HepG2 (cell line): ENCODE measurements around the gene HSPB9. TPM values are rescaled to one million over a fixed set of nuclear protein-coding genes. Genes with fewer than 3 reads are reported as not detected.

Source experiments
- AGO1 ChIP-seq: fragments of 200-400 bp; formaldehyde crosslinking; IDR thresholded peaks from 2 replicates; pipeline ENCODE4 v1.6.1; 2017; ENCODE audit warnings: mild to moderate bottlenecking, low read depth, low read length, moderate library complexity; ENCODE audit not compliant: poor library complexity, severe bottlenecking
- CTCF ChIP-seq: sonication (generic); formaldehyde crosslinking; IDR thresholded peaks from 2 replicates; pipeline ENCODE4 v1.5.0; 2020; ENCODE audit warnings: mild to moderate bottlenecking, missing genetic modification reagents, moderate library complexity
- JDP2 ChIP-seq: sonication (generic); formaldehyde crosslinking; IDR thresholded peaks from 2 replicates; pipeline ENCODE4 v1.8.1; 2022; ENCODE audit warnings: missing genetic modification reagents, borderline replicate concordance
- JUNB ChIP-seq: sonication (generic); formaldehyde crosslinking; IDR thresholded peaks from 2 replicates; pipeline ENCODE4 v1.8.0; 2022; ENCODE audit warnings: missing genetic modification reagents, mild to moderate bottlenecking, borderline replicate concordance
- NR0B2 ChIP-seq: sonication (generic); formaldehyde crosslinking; IDR thresholded peaks from 2 replicates; pipeline ENCODE4 v1.4.0; 2020; ENCODE audit warnings: mild to moderate bottlenecking, missing genetic modification reagents
- THAP11 ChIP-seq: IDR thresholded peaks from 2 replicates; pipeline ENCODE4 v1.6.1; 2016; ENCODE audit warnings: missing biosample characterization, missing genetic modification reagents
- ZBTB42 ChIP-seq: sonication (generic); formaldehyde crosslinking; IDR thresholded peaks from 2 replicates; pipeline ENCODE4 v1.5.0; 2020; ENCODE audit warnings: mild to moderate bottlenecking, missing genetic modification reagents
- ZFX ChIP-seq: sonication (generic); formaldehyde crosslinking; IDR thresholded peaks from 2 replicates; pipeline ENCODE4 v1.4.0; 2020; ENCODE audit warnings: mild to moderate bottlenecking, low read depth, missing genetic modification reagents, moderate library complexity
- ZMYM3 ChIP-seq: sonication (generic); formaldehyde crosslinking; IDR thresholded peaks from 2 replicates; pipeline ENCODE4 v1.5.1; 2020; ENCODE audit warnings: mild to moderate bottlenecking, missing genetic modification reagents
- ZNF142 ChIP-seq: sonication (generic); formaldehyde crosslinking; IDR thresholded peaks from 2 replicates; pipeline ENCODE4 v1.4.0; 2020; ENCODE audit warnings: missing genetic modification reagents
- ZSCAN5A ChIP-seq: sonication (generic); formaldehyde crosslinking; IDR thresholded peaks from 2 replicates; pipeline ENCODE4 v1.8.0; 2022; ENCODE audit warnings: mild to moderate bottlenecking, missing genetic modification reagents, borderline replicate concordance
- polyA plus RNA-seq, 8 experiments: library from polyadenylated mRNA; depleted of rRNA in 3 of 8; stranded (reverse) in 7 of 8; unstranded in 1 of 8; fragments of >200 nt; fragmentation: Illumina TruSeq in 4 of 8; extraction: Trizol in 4 of 8; gene quantifications; 2 replicates each; pipeline versions ENCODE4 v1.2.1 to v1.2.3, GENCODE V29; 2011 to 2016; ENCODE audit warnings: low read depth in 4 of 8, missing spikeins in 1 of 8, mixed read lengths in 1 of 8; ENCODE audit not compliant: insufficient read depth in 1 of 8
- total RNA-seq, 5 experiments: library from RNA; depleted of rRNA; stranded (reverse); fragments of >200 nt; fragmentation: Illumina TruSeq; extraction: Trizol; gene quantifications; 2 replicates each; pipeline ENCODE4 v1.2.3, GENCODE V29; 2016; ENCODE audit warnings: low read depth in 1 of 5
- TF ChIP-seq, protein P1 (sequence below): sonication (generic); formaldehyde crosslinking; IDR thresholded peaks from 2 replicates; pipeline ENCODE4 v1.5.0; 2020; ENCODE audit warnings: missing genetic modification reagents, mild to moderate bottlenecking, borderline replicate concordance
- TF ChIP-seq, protein P2 (sequence below): IDR thresholded peaks from 2 replicates; pipeline ENCODE4 v1.4.0; 2020; ENCODE audit warnings: mild to moderate bottlenecking, missing genetic modification reagents

The HSPB9 gene
- total and polyA plus RNA-seq, 2 of the 13 experiments (the other 11 are each of a cell fraction or from before 2014, with no cell fraction given) = 0.05 to 0.24 TPM

- TF ChIP-seq ZFX (peak; percentile 52; the same call in 1 of the 2 replicates), NR0B2 (CRISPR knock-in tag) (peak; percentile 18; the same call in 1 of the 2 replicates), ZNF142 (no peak), JUNB (CRISPR knock-in tag) (no peak), ZMYM3 (peak; percentile 34; the same call in 1 of the 2 replicates), ZSCAN5A (no peak), ZBTB42 (CRISPR knock-in tag) (no peak), THAP11 (CRISPR knock-in tag) (peak; percentile 26; the same call in 1 of the 2 replicates), CTCF (peak; percentile 81), JDP2 (CRISPR knock-in tag) (no peak), AGO1 (no peak)
- TF ChIP-seq, protein P1, sequence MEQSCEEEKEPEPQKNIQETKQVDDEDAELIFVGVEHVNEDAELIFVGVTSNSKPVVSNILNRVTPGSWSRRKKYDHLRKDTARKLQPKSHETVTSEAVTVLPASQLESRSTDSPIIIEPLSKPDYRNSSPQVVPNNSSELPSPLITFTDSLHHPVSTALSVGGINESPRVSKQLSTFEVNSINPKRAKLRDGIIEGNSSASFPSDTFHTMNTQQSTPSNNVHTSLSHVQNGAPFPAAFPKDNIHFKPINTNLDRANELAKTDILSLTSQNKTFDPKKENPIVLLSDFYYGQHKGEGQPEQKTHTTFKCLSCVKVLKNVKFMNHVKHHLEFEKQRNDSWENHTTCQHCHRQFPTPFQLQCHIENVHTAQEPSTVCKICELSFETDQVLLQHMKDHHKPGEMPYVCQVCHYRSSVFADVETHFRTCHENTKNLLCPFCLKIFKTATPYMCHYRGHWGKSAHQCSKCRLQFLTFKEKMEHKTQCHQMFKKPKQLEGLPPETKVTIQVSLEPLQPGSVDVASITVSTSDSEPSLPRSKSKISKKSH = peak; percentile 60; the same call in 1 of the 2 replicates
- TF ChIP-seq, protein P2, sequence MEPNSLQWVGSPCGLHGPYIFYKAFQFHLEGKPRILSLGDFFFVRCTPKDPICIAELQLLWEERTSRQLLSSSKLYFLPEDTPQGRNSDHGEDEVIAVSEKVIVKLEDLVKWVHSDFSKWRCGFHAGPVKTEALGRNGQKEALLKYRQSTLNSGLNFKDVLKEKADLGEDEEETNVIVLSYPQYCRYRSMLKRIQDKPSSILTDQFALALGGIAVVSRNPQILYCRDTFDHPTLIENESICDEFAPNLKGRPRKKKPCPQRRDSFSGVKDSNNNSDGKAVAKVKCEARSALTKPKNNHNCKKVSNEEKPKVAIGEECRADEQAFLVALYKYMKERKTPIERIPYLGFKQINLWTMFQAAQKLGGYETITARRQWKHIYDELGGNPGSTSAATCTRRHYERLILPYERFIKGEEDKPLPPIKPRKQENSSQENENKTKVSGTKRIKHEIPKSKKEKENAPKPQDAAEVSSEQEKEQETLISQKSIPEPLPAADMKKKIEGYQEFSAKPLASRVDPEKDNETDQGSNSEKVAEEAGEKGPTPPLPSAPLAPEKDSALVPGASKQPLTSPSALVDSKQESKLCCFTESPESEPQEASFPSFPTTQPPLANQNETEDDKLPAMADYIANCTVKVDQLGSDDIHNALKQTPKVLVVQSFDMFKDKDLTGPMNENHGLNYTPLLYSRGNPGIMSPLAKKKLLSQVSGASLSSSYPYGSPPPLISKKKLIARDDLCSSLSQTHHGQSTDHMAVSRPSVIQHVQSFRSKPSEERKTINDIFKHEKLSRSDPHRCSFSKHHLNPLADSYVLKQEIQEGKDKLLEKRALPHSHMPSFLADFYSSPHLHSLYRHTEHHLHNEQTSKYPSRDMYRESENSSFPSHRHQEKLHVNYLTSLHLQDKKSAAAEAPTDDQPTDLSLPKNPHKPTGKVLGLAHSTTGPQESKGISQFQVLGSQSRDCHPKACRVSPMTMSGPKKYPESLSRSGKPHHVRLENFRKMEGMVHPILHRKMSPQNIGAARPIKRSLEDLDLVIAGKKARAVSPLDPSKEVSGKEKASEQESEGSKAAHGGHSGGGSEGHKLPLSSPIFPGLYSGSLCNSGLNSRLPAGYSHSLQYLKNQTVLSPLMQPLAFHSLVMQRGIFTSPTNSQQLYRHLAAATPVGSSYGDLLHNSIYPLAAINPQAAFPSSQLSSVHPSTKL (CRISPR knock-in tag) = 0 out of 2 replicates have a peak, but pooled peaks have one; percentile 22
Observed at GRCh38 chr17:42163113-42163512, 40.5 kb downstream of the HSPB9 start (continued).
